HG02759 (cell line): Measurements from ENCODE around the gene PRDM11.

Experiments used
- ATAC-seq: cut with Tn5 transposase; IDR thresholded peaks from one replicate; pipeline ENCODE4 v1.9.1; 2021; ENCODE audit warnings: mild to moderate bottlenecking, moderate library complexity; ENCODE audit not compliant: unreplicated experiment

PRDM11 gene

GRCh38 chr11:45141631-45142030 lies 4.8 kb upstream of the PRDM11 start:
- no peak for ATAC-seq

DNA sequence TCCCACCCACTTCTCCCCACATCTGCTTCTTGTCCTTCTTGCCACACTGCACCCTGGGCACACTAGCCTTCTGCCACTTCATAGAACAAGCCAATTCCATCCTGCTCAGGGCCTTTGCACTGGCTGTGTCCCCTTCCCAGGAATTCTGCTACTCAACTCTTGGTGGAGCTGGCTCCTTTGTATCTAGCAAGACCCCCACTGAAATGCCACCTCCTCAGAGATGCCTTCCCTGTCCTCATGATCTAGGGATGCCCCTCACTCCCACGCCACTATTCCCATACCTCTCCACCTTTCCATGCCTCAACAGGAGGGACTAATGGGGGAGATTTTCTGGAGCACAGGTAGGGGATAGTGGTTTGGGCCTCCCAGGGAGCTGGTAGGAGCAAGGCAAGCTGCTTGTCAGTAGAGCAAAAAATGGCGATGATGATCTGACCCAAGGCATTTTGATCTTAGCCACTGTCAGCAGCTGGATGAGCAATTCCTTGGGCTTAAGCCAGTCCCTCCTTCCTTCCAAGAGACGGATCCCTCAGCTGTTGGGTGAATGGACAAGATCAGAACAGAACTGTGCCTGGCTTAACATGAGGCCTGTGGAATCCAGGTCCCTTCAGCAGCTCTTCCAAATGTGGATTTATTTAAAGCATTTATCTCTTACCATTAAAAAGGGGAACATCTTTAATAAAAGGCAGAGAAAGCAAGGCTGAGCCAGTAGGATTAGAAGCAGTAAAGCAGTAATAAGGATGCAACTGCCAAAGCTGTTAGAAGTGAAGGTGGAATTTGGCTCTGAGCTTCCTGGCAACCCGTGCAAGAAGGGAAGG lies 4.0 kb upstream of the PRDM11 start:
- no peak for ATAC-seq

GRCh38 chr11:45143494-45143893 lies 2.9 kb upstream of the PRDM11 start:
- ATAC-seq, result no peak

DNA sequence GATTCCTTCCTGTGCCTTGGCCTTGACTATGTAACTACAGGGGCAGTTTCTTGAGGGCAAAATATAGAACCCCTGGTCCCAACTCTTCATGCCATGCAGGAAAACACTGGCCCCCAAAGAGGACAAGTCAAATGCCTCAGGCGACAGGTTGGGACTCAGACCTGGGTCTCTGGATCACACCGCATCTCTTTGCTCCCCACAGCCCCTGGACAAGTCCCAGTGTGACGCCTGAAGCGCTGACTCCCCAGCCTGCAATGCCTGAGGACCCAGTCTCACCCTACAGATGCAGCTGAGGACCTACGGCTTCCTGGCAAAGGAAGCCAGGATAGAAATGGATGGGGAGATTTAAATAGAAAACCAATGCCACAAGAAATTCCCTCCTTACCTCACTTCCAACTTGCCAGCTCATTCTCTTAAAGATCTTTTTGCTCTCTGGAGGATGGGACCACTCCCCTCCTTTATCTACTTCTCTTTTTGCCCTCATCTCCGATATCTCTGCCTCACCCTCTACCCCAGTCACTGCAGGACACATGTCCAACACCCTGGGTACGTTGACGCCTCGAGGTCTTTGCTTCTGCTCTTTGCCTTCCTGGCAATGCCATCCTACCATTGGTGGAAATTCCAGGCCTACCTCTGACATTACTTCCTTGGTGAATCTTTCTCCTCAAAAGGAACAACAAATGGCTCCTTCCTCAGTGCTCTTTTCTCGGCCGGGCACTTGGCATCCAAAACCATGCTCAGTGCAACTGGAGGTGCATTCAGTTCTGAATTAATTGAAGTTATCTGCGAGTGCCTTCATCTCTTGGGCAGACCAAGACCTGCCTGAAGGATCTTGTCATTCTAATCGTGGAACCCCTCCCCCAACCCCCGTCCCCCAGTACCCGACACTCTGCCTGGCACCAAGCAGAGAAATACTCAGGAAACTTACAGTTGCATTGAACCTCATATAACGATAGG lies 2.0 kb upstream of the PRDM11 start:
- no peak for ATAC-seq

- no peak for ATAC-seq
Observed at GRCh38 chr11:45145083-45145378, 1.4 kb upstream of the PRDM11 start.

DNA sequence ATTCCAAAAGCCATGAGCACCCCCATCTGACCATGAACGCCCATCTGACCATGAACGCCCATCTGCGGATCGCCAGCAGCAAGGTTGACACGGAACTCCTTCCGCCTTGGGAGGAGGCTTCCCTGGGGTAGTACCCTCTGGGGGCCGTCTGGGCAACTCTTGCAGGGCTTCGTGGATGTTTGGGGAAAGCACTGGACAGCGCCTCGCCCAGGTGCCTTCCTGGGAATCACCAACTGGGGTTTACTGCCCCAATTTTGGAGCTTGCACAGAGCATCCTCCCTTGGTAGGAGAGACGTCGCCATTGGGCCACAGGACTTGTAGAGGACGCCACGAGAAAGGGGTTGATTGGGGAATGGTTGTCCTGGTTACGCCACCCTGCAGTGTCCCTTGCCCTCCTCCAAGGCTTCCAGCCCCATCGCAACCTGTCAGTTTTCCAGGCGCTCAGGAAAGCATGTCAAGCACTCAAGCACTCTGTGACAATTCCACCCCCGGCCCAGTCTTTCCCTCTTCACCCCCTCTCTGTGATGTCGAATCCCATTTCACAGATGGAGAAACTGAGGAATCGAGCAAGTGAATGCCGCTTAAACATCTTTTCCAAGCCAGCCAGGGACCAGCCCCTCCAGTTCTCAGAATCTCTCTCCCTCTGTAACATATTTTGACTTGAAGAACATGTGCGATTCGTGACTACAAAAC lies 914 bp upstream of the PRDM11 start:
- ATAC-seq, result no peak

- peak; percentile 99 for ATAC-seq
Observed at GRCh38 chr11:45147017-45147728, 734 bp downstream of the PRDM11 start.

GRCh38 chr11:45147891-45148675 lies 1.6 kb downstream of the PRDM11 start:
- no peak for ATAC-seq

DNA sequence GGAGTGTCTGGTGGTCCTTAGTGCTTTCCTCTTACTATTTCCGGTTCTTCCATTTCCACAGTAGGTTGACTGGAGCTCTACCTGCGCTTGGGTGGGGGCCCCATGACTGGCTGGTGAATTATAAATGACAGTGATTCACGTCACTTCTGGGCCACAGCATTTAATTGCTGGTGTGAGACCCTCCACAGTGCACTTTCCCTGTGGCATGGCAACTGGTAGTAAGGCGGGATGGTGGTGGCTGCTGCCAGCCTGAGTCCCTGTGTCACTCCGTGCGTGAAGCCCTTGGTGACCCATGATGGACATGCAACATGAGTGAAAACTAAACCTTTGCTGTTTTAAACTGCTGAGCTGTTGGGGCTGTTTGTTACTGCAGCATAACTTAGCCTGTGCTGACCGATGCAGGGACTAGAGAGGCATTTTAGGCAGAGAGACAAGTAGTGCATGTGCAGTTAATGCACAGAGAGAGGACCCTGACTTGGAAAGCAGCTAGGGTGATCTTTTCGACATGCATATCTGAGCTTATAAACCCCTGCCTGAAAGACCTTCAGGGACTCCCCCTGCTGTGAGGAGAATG lies 3.1 kb downstream of the PRDM11 start:
- no peak for ATAC-seq

GRCh38 chr11:45150301-45150700 lies 3.9 kb downstream of the PRDM11 start:
- no peak for ATAC-seq

DNA sequence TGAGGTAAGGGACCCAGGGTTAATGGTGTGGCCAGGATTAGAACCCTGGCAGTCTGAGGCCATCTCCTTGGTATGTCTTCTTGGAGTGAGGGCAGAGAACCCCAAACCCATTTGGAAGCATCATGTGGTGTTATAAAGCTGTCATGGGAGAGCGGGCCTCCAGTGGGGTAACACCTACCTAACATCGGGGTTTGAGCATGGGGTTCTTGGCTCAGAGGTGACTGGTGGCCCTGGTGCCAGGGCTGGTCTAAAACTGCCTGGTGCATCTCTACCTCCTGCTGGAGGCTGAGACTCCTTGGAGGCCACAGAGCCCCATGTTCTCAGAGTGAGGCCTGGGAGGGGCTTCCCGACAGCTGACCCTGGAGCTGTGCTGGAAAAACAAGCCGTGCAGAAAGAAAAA lies 4.5 kb downstream of the PRDM11 start:
- no peak for ATAC-seq

- no peak for ATAC-seq
Observed at GRCh38 chr11:45151362-45151982, 5.0 kb downstream of the PRDM11 start.

DNA sequence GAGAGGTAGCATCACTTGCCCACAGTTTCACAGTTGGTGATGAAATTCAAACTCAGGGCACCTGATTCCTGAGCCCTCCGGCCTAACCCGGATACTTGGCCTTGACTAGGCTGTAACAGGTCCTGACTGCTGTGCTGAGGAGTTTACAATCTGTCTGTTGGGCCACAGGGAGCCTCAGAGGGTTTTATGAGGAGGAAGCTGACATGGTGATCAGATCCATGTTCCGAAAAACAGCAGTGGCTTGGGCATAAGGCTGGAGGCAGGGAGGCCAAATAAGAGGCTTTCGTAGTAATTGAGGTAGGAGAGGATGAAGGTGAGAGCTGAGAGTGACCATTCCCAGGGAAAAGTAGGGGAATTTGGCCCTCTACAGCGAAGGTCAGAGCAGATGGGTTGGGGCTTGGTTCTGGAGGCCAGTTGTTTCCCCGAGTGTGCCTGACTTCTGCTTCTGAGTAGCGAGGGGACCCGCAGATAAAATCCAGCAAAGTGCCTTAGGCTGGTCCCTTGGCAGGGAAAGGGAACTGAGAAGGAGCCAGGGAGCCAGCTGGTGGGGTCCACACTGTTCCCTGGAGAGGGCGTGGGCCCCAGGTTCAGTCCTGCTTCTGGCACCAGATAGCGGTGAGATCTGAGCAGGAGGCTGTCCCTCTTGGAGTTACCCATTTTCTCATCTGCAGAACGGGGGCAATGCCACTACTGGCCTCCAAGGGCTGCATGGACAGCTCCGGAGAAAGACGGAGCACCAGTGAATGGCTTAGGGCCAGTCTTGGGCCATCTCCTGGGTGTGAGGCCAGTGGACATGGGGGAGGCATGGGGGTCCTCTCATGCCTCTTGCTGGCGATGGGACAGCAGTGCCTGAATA lies 6.5 kb downstream of the PRDM11 start:
- no peak for ATAC-seq

GRCh38 chr11:45154276-45154675 lies 7.8 kb downstream of the PRDM11 start:
- ATAC-seq, result no peak

- no peak for ATAC-seq
Observed at GRCh38 chr11:45155058-45155551, 8.7 kb downstream of the PRDM11 start.

DNA sequence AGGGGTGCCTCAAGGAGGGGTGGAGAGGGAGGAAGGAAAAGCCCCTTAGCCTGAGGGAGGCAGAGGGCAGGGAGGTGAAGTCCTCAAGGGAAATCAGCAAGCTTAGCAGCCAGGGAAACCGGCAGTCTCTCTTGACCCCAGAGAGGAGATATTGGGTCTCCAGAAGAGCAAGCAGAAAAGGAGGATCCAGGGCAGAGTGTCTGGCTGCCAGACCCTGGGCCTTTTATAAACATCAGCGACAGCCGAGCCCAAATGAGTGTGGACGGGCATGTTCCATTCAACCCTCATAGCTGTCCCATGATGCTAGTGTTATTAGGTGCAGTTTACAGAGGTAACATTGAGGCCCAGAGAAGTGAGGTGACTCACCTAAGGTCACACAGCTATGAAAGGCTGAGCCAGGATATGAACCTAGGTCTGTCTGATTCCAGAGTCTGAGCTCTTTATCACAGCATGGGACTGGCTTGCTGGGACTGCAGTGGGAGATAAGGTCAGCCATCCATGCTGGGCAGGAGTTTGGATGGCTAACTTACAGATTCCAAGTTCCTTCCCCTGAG lies 9.3 kb downstream of the PRDM11 start:
- ATAC-seq, result no peak

DNA sequence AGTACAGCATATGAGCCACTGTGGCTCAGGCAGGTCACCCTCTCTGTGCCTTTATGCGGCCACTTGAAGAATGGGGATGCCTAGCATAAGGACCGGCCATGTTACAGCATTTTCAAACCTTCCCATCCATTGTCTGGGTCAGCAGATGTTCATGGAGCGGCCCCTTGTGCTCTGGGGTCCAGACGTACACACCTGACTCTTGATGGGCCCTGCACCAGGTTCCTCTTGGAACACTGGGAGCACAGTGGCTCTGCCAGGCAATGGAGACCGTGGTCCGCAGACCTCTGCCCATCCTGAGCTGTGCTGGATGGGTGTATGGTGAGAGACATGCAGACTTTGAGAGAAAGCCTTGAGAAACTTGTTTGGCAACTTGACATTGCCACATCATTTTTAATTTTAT lies 9.8 kb downstream of the PRDM11 start:
- ATAC-seq, result no peak

GRCh38 chr11:45156741-45157140 lies 10.3 kb downstream of the PRDM11 start:
- ATAC-seq, result no peak
